ENCODE results near the gene LGR6. TPM values are rescaled to one million over a fixed set of nuclear protein-coding genes. Genes with fewer than 3 reads are reported as not detected.

The LGR6 gene
- total and polyA plus RNA-seq, 2 experiments from 2014 or later = 0.66 to 0.89 TPM

GRCh38 chr1:202310071-202310725, 116.6 kb downstream of the LGR6 start:
- Mint-ChIP-seq H3K27ac (no peak overlapping the region), H3K4me1 (peaks cover 3% of the 10 kb centered on the region), H3K27me3 (ENCODE audit: insufficient read depth, low read depth, poor library complexity) (peaks cover 14% of the 10 kb centered on the region), H3K36me3 (ENCODE audit: low read depth) (no peaks in the 10 kb centered on the region), H3K4me3 (no peak overlapping the region), H3K9me3 (no peaks in the 10 kb centered on the region)
- Histone ChIP-seq H3K36me3 (ENCODE audit: insufficient read depth) (no peaks in the 10 kb centered on the region), H3K4me3 (no peak overlapping the region), H4K20me1 (replicated peaks; ENCODE audit: insufficient read depth) (no peaks in the 10 kb centered on the region), H3K79me2 (replicated peaks; ENCODE audit: insufficient read depth) (no peaks in the 10 kb centered on the region), H2AFZ (no peak overlapping the region), H3F3A (replicated peaks; ENCODE audit: low read depth) (no peaks in the 10 kb centered on the region), H3K27ac (ENCODE audit: low read depth) (no peak overlapping the region), H3K27me3 (ENCODE audit: insufficient read depth) (no peaks in the 10 kb centered on the region), H3K4me2 (no peak overlapping the region), H3K4me1 (ENCODE audit: insufficient read depth) (no peaks in the 10 kb centered on the region), H3K9me2 (ENCODE audit: insufficient read depth) (no peaks in the 10 kb centered on the region)
- ATAC-seq (no peak), DNase-seq (ENCODE audit: low spot score) (no peak)
- no peak for TF ChIP-seq JUNB (IDR thresholded peaks at IDR 0.05; ENCODE audit: unreplicated experiment)
- TF ChIP-seq, protein P1, sequence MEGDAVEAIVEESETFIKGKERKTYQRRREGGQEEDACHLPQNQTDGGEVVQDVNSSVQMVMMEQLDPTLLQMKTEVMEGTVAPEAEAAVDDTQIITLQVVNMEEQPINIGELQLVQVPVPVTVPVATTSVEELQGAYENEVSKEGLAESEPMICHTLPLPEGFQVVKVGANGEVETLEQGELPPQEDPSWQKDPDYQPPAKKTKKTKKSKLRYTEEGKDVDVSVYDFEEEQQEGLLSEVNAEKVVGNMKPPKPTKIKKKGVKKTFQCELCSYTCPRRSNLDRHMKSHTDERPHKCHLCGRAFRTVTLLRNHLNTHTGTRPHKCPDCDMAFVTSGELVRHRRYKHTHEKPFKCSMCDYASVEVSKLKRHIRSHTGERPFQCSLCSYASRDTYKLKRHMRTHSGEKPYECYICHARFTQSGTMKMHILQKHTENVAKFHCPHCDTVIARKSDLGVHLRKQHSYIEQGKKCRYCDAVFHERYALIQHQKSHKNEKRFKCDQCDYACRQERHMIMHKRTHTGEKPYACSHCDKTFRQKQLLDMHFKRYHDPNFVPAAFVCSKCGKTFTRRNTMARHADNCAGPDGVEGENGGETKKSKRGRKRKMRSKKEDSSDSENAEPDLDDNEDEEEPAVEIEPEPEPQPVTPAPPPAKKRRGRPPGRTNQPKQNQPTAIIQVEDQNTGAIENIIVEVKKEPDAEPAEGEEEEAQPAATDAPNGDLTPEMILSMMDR (conservative IDR thresholded peaks at IDR 0.05; ENCODE audit: low read depth in 2 of 2) = no peak
- no peak for TF ChIP-seq CREB1 (CRISPR knock-in tag; IDR thresholded peaks at IDR 0.05; ENCODE audit: low read depth)
- TF ChIP-seq ZNF114 (CRISPR knock-in tag; IDR thresholded peaks at IDR 0.05) = no peak
- TF ChIP-seq ETS1 (IDR thresholded peaks at IDR 0.05) = no peak
- no peak for TF ChIP-seq POLR2AphosphoS5 (IDR thresholded peaks at IDR 0.05; ENCODE audit: low read depth)
- TF ChIP-seq EZH2phosphoT487 (IDR thresholded peaks at IDR 0.05; ENCODE audit: unreplicated experiment) = no peak
- no peak for TF ChIP-seq NANOG (IDR thresholded peaks at IDR 0.05; ENCODE audit: borderline replicate concordance)
- TF ChIP-seq, protein P2, sequence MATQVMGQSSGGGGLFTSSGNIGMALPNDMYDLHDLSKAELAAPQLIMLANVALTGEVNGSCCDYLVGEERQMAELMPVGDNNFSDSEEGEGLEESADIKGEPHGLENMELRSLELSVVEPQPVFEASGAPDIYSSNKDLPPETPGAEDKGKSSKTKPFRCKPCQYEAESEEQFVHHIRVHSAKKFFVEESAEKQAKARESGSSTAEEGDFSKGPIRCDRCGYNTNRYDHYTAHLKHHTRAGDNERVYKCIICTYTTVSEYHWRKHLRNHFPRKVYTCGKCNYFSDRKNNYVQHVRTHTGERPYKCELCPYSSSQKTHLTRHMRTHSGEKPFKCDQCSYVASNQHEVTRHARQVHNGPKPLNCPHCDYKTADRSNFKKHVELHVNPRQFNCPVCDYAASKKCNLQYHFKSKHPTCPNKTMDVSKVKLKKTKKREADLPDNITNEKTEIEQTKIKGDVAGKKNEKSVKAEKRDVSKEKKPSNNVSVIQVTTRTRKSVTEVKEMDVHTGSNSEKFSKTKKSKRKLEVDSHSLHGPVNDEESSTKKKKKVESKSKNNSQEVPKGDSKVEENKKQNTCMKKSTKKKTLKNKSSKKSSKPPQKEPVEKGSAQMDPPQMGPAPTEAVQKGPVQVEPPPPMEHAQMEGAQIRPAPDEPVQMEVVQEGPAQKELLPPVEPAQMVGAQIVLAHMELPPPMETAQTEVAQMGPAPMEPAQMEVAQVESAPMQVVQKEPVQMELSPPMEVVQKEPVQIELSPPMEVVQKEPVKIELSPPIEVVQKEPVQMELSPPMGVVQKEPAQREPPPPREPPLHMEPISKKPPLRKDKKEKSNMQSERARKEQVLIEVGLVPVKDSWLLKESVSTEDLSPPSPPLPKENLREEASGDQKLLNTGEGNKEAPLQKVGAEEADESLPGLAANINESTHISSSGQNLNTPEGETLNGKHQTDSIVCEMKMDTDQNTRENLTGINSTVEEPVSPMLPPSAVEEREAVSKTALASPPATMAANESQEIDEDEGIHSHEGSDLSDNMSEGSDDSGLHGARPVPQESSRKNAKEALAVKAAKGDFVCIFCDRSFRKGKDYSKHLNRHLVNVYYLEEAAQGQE (IDR thresholded peaks at IDR 0.05; ENCODE audit: unreplicated experiment) = no peak
- TF ChIP-seq EZH2 (IDR thresholded peaks at IDR 0.05; ENCODE audit: low read depth, unreplicated experiment) = no peak

Data from GM23338 (cell line).